ENCODE results near the gene MRPL2. TPM values are rescaled to one million over a fixed set of nuclear protein-coding genes. Genes with fewer than 3 reads are reported as not detected.

Gene MRPL2
- polyA plus RNA-seq (2012; ENCODE audit: low read depth, missing spikeins): 67.8 TPM

DNA sequence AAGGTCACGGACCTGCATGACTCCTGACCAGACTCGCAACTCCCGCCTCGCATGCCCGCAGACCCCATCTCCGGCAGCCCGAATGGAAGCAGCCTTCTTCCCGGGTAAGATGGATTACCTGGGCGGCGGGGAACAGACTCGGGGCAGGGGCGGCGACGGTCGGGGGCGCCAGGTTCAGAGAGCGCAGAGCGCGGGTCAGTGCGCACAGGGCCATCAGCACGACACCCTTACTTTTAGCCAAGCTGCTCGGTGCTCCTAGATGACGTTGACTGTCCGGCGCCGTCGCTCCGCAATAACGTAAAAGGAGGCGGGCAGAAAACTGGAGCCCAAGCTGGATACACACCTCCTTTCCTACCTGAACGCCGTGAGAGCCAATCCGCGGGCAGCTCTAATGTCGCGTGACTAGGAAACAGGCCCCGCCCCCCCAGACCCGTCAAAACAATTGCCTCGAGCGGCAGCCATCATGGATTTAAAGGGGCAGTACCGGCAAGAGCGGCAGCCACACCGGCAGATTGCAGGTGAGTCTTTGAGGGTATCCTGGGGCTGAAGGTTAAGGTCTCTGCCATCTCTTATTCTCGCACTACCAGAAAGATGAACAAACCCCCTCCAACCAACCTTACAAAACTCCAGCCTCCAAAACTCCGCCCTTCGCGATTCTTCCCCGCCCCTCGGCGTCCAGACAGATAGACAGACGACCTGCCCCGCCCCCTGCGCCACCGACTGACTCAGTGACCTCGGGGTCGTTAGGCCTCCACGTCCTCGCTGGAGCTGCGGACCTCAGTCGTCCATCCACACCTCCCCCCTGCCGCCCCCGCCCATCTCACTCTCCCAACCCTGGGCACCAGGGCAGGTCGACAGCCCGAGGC lies at the start of gene MRPL2, which contains the start of gene KLC4:
TSS of gene MRPL2 (minus strand) at position 267 of the 866 bp plus-strand sequence. CDS start at position 214, 53 bp downstream.
TSS of gene KLC4 (plus strand) at position 464 of the 866 bp plus-strand sequence. CDS start 1,705 bp downstream, outside the sequence.
- DNase-seq (ENCODE audit: insufficient read length, low spot score) (peak; percentile 100), FAIRE-seq (peak; percentile 90)
- TF ChIP-seq POLR2A (IDR thresholded peaks at IDR 0.05; ENCODE audit: low read depth, low read length) (peak; percentile 88), TAF1 (IDR thresholded peaks at IDR 0.05; ENCODE audit: low read depth, low read length) (peak; percentile 72), POU2F2 (IDR thresholded peaks at IDR 0.05; ENCODE audit: low read depth, low read length) (no peak), POLR2AphosphoS5 (IDR thresholded peaks at IDR 0.05; ENCODE audit: low read depth, low read length) (peak; percentile 86), PAX5 (IDR thresholded peaks at IDR 0.05; ENCODE audit: insufficient read depth, low read length, severe bottlenecking) (no peak), SPI1 (IDR thresholded peaks at IDR 0.05; ENCODE audit: low read depth, low read length) (no peak)

DNA sequence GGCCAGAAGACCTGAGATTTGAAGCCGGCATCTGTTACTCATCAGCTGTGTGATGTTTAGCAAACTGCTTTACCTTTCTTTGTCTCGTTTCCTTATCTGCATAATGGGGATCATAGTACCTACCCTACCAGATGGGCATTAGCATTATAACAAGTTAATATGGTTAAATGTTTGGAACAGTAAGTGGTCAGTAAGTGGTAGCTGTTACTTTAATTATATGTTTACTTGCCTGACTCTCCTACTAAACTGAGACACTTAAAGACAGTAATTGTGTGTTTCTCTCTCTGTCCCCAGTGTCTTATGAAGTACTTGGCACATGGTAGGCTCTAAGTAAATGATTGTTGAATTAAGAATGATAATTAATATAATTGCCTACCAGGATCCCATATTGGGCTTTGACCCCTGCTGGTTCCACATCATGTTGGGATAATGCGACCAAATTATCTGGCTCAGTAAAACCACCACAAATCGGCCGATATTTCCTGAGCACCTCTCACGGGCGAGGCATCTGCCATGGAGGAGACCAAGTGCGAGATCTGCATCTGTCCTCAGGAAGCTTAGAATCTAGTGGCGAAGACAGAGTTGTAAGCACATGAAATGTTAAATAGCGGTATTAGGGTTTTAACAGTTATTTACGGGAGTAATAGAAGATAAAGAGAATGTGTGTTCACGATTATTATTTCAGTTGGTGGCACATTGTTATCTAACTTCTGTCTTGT lies 48.3 kb upstream of the MRPL2 start:
- DNase-seq (ENCODE audit: insufficient read length, low spot score): no peak
- TF ChIP-seq SPI1 (IDR thresholded peaks at IDR 0.05; ENCODE audit: low read depth, low read length): no peak
- no peak for TF ChIP-seq POLR2A (IDR thresholded peaks at IDR 0.05; ENCODE audit: low read depth, low read length)
- TF ChIP-seq TAF1 (IDR thresholded peaks at IDR 0.05; ENCODE audit: low read depth, low read length): no peak
- TF ChIP-seq POU2F2 (IDR thresholded peaks at IDR 0.05; ENCODE audit: low read depth, low read length): no peak
- no peak for TF ChIP-seq PAX5 (IDR thresholded peaks at IDR 0.05; ENCODE audit: insufficient read depth, low read length, severe bottlenecking)
- no peak for TF ChIP-seq POLR2AphosphoS5 (IDR thresholded peaks at IDR 0.05; ENCODE audit: low read depth, low read length)
- no peak for FAIRE-seq

DNA sequence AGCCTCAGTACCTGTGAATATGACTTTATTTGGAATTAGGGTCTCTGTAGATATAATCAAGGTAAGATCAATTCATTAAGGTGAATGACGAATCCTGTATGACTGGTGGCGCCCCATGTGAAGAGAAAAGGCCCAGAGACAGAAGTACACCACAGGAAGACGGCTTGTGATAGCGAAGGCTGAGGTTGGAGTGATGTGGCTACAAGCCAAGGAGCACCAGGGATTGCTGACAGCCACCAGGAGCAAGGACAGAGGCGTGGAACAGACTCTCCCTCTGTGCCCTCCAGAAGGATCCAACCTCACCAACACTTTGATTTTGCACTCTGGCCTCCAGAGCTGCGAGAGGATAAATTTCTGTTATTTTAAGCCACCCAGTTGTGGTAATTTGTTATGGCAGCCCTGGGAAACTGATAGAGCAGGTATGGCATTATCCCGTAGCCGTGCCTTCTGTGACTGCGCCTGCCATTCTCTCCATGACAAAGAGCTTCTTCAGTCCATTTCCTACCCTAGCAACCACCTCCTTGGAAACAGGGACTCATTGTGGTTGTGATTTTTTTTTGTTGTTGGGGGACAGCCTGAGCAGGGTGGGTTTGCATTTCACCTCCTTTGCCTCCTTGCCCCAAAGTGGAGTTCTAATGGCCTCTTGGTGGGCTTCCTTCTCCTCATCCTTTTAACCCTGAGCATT lies 46.4 kb upstream of the MRPL2 start:
- DNase-seq (ENCODE audit: insufficient read length, low spot score) (no peak), FAIRE-seq (no peak)
- TF ChIP-seq POU2F2 (IDR thresholded peaks at IDR 0.05; ENCODE audit: low read depth, low read length): no peak
- no peak for TF ChIP-seq SPI1 (IDR thresholded peaks at IDR 0.05; ENCODE audit: low read depth, low read length)
- TF ChIP-seq POLR2A (IDR thresholded peaks at IDR 0.05; ENCODE audit: low read depth, low read length): no peak
- TF ChIP-seq POLR2AphosphoS5 (IDR thresholded peaks at IDR 0.05; ENCODE audit: low read depth, low read length): no peak
- TF ChIP-seq PAX5 (IDR thresholded peaks at IDR 0.05; ENCODE audit: insufficient read depth, low read length, severe bottlenecking): no peak
- TF ChIP-seq TAF1 (IDR thresholded peaks at IDR 0.05; ENCODE audit: low read depth, low read length): no peak

GRCh38 chr6:43103253-43103876 lies 44.1 kb upstream of the MRPL2 start:
- no peak for DNase-seq (ENCODE audit: insufficient read length, low spot score)
- no peak for FAIRE-seq

DNA sequence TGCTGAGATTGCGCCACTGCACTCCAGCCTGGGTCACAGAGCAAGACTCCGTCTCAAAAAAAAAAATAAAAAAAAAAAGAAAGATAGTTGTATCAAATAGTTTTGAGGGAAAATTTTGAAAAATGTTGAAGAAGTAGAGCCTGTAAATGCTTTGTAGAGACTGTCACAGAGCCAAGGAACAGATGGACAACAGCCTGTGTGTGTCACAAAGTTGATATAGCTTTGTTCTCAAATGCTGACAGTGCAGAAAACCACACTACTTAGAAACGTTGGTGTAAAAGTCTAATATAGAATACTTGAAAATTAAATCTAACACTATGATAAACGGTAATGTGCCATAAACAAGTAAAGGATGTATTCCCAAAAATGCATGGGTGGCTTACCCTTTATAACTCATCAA lies 42.3 kb upstream of the MRPL2 start:
- FAIRE-seq (no peak), DNase-seq (ENCODE audit: insufficient read length, low spot score) (no peak)
- no peak for TF ChIP-seq POLR2A (IDR thresholded peaks at IDR 0.05; ENCODE audit: low read depth, low read length)
- no peak for TF ChIP-seq PAX5 (IDR thresholded peaks at IDR 0.05; ENCODE audit: insufficient read depth, low read length, severe bottlenecking)
- no peak for TF ChIP-seq SPI1 (IDR thresholded peaks at IDR 0.05; ENCODE audit: low read depth, low read length)
- no peak for TF ChIP-seq POU2F2 (IDR thresholded peaks at IDR 0.05; ENCODE audit: low read depth, low read length)
- TF ChIP-seq TAF1 (IDR thresholded peaks at IDR 0.05; ENCODE audit: low read depth, low read length): no peak
- TF ChIP-seq POLR2AphosphoS5 (IDR thresholded peaks at IDR 0.05; ENCODE audit: low read depth, low read length): no peak

More at GRCh38 chr6:43103253-43103876, 44.1 kb upstream of the MRPL2 start:
- TF ChIP-seq PAX5 (IDR thresholded peaks at IDR 0.05; ENCODE audit: insufficient read depth, low read length, severe bottlenecking): no peak
- TF ChIP-seq POLR2A (IDR thresholded peaks at IDR 0.05; ENCODE audit: low read depth, low read length): no peak
- TF ChIP-seq POLR2AphosphoS5 (IDR thresholded peaks at IDR 0.05; ENCODE audit: low read depth, low read length): no peak
- no peak for TF ChIP-seq TAF1 (IDR thresholded peaks at IDR 0.05; ENCODE audit: low read depth, low read length)
- no peak for TF ChIP-seq POU2F2 (IDR thresholded peaks at IDR 0.05; ENCODE audit: low read depth, low read length)
- no peak for TF ChIP-seq SPI1 (IDR thresholded peaks at IDR 0.05; ENCODE audit: low read depth, low read length)

- FAIRE-seq (no peak), DNase-seq (ENCODE audit: insufficient read length, low spot score) (no peak)
- TF ChIP-seq SPI1 (IDR thresholded peaks at IDR 0.05; ENCODE audit: low read depth, low read length): no peak
- no peak for TF ChIP-seq POLR2A (IDR thresholded peaks at IDR 0.05; ENCODE audit: low read depth, low read length)
- TF ChIP-seq PAX5 (IDR thresholded peaks at IDR 0.05; ENCODE audit: insufficient read depth, low read length, severe bottlenecking): no peak
- no peak for TF ChIP-seq POU2F2 (IDR thresholded peaks at IDR 0.05; ENCODE audit: low read depth, low read length)
- no peak for TF ChIP-seq POLR2AphosphoS5 (IDR thresholded peaks at IDR 0.05; ENCODE audit: low read depth, low read length)
- TF ChIP-seq TAF1 (IDR thresholded peaks at IDR 0.05; ENCODE audit: low read depth, low read length): no peak
These were observed 38.3 kb upstream of the MRPL2 start for GRCh38 chr6:43097502-43097901.

- DNase-seq (ENCODE audit: insufficient read length, low spot score) (no peak), FAIRE-seq (no peak)
- TF ChIP-seq PAX5 (IDR thresholded peaks at IDR 0.05; ENCODE audit: insufficient read depth, low read length, severe bottlenecking) (no peak), POU2F2 (IDR thresholded peaks at IDR 0.05; ENCODE audit: low read depth, low read length) (no peak), TAF1 (IDR thresholded peaks at IDR 0.05; ENCODE audit: low read depth, low read length) (no peak), SPI1 (IDR thresholded peaks at IDR 0.05; ENCODE audit: low read depth, low read length) (no peak), POLR2A (IDR thresholded peaks at IDR 0.05; ENCODE audit: low read depth, low read length) (no peak), POLR2AphosphoS5 (IDR thresholded peaks at IDR 0.05; ENCODE audit: low read depth, low read length) (no peak)
These were observed 37.9 kb upstream of the MRPL2 start for GRCh38 chr6:43097098-43097489.

DNA sequence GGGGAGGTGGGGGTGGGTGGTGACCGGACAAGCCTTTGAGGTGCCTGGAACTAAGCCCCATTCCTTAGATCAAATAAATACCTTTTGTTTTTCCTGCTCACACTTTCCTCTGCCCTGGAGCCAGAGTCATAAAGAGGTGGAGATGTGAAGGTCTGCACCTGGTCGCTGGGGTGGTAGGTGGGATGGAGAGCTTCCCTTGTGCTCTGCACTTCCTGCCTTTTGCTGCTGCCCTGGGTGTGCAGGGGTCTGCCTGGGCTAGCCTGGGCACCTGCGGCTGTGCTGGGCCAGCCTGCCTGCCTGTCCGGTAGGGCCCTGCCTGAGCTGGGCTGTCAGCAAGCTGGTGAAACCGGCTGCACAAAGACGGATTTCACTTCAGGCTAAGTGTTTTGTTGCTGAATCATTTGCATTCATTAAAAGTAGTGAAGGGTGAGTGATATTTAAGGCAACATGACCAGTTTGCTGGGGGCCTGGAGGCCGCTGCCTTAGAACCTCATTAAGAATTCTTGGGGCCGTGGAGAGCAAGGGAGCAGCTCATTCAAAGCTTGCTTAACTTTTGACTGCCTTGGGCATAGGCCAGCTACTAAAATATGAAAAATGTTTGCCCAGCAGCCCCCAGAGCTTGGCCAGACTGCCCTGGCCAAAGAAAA lies 37.3 kb upstream of the MRPL2 start:
- DNase-seq (ENCODE audit: insufficient read length, low spot score): no peak
- TF ChIP-seq SPI1 (IDR thresholded peaks at IDR 0.05; ENCODE audit: low read depth, low read length) (no peak), POU2F2 (IDR thresholded peaks at IDR 0.05; ENCODE audit: low read depth, low read length) (no peak), POLR2AphosphoS5 (IDR thresholded peaks at IDR 0.05; ENCODE audit: low read depth, low read length) (no peak)
- FAIRE-seq: no peak

Data from GM12891 (cell line).